Measurements from ENCODE around the gene MAPK7. TPM values are rescaled to one million over a fixed set of nuclear protein-coding genes. Genes with fewer than 3 reads are reported as not detected.
A peak's percentile ranks its signal among the peaks of the same experiment; 100 is the strongest.

Gene MAPK7
- total and polyA plus RNA-seq, 2 of the 4 experiments (the other 2 are of a cell fraction): 9.7 to 25.4 TPM

- POLR2A ChIA-PET (ENCODE audit: unreplicated experiment): interaction anchor here (0.6 kb wide), 3 partner anchors 12 to 27 kb away, joined by 4 to 7 read pairs (median 4); no protein-coding TSS in a partner anchor
- Histone ChIP-seq H3K27me3 (ENCODE audit: control insufficient read depth, insufficient read depth, low read length) (no peaks in the 10 kb centered on the region), H4K20me1 (ENCODE audit: insufficient read depth, low read length) (peaks cover 25% of the 10 kb centered on the region), H2AK5ac (ENCODE audit: low read depth, low read length) (peak overlapping the region; percentile 98), H2BK5ac (ENCODE audit: low read depth, low read length, poor library complexity, severe bottlenecking) (peak overlapping the region; percentile 70), H3K56ac (ENCODE audit: extremely low read depth, insufficient read depth, low read length) (no peak overlapping the region), H4K8ac (ENCODE audit: low read depth in 2 of 2, low read length in 2 of 2) (peak overlapping the region; percentile 29 to 63; a peak in 3 of 4 replicates), H3K36me3 (ENCODE audit: control insufficient read depth, insufficient read depth, low read length) (peaks cover 51% of the 10 kb centered on the region), H3K79me1 (ENCODE audit: low read depth in 1 of 2, low read length in 2 of 2) (peaks cover 22 to 57% of the 10 kb centered on the region in 2 experiments), H3K18ac (ENCODE audit: low read depth, low read length) (peak overlapping the region; percentile 59), H2BK20ac (ENCODE audit: low read depth, low read length) (peak overlapping the region; percentile 64), H3K27ac (ENCODE audit: insufficient read depth, low read length) (peak overlapping the region; percentile 85), H3K23ac (ENCODE audit: low read depth, low read length) (peak overlapping the region; percentile 82), H3K4me3 (ENCODE audit: insufficient read depth, low read depth, low read length) (no peak overlapping the region; the same call in 1 of the 2 replicates), H3K4me1 (ENCODE audit: control insufficient read depth, insufficient read depth, low read length) (peaks cover 47% of the 10 kb centered on the region), H3K14ac (replicated peaks; ENCODE audit: low read depth, low read length) (peak overlapping the region; percentile 71), H3K4ac (ENCODE audit: low read depth, low read length) (peak overlapping the region; percentile 92), H2BK15ac (ENCODE audit: low read depth, low read length) (peak overlapping the region; percentile 25; the same call in 2 of the 3 replicates), H3K9me1 (ENCODE audit: insufficient read depth, low read length) (peaks cover 49% of the 10 kb centered on the region), H3K4me2 (ENCODE audit: low read depth, low read length) (peak overlapping the region; percentile 72), H4K91ac (ENCODE audit: insufficient read depth, low read depth, low read length) (peak overlapping the region; percentile 85), H3K9me3 (ENCODE audit: control insufficient read depth, insufficient read depth, low read length) (no peaks in the 10 kb centered on the region), H2BK120ac (ENCODE audit: low read depth, low read length) (peak overlapping the region; percentile 78), H2AFZ (replicated peaks; ENCODE audit: low read length, poor library complexity) (peak overlapping the region; percentile 73), H3K9ac (ENCODE audit: low read depth, low read length) (peak overlapping the region; percentile 32), H2AK9ac (replicated peaks; ENCODE audit: low read depth, low read length, poor library complexity) (peak overlapping the region; percentile 88), H4K5ac (ENCODE audit: low read depth, low read length) (peak overlapping the region; percentile 74)
- no TSS peak for BruUV-seq (replicated peaks)
- CTCF ChIA-PET: interaction anchor here (0.6 kb wide), 1 partner anchor 22 kb away, joined by 4 read pairs; the partner anchor contains the start of gene B9D1
- in situ Hi-C loops (cut with MboI; ENCODE audit: low sequenced_read_pairs) (no loop called here), dilution Hi-C loops (cut with HindIII; ENCODE audit: low sequenced_read_pairs, unreplicated experiment) (no loop called here), intact Hi-C loops (cut with micrococcal nuclease) (loop anchor here (1.0 to 5.0 kb wide), 2 partner anchors 62 to 502 kb away; no protein-coding TSS in a partner anchor)
- WGBS, 2 experiments (ENCODE audit: extremely low coverage in 2 of 2, insufficient read length in 1 of 2): 7% methylated on average over 4 of the region's 16 CpGs; no CpG with 5 or more reads in 1 of the 2 experiments
- ATAC-seq (ENCODE audit: low read depth) (peak; percentile 50), DNase-seq (peak; percentile 91)
- TF ChIP-seq MXI1 (IDR thresholded peaks at IDR 0.05; ENCODE audit: borderline replicate concordance, low read depth, low read length) (peak; percentile 35; the same call in 1 of the 2 replicates), ELK1 (IDR thresholded peaks at IDR 0.05; ENCODE audit: borderline replicate concordance, low read depth, low read length) (no peak), MAZ (IDR thresholded peaks at IDR 0.05; ENCODE audit: borderline replicate concordance, low read depth, low read length) (peak; percentile 61; the same call in 1 of the 2 replicates), RFX5 (IDR thresholded peaks at IDR 0.05; ENCODE audit: low read depth, low read length) (no peak), MAFK (IDR thresholded peaks at IDR 0.05; ENCODE audit: low read depth, low read length) (no peak), NFE2L2 (IDR thresholded peaks at IDR 0.05; ENCODE audit: low read depth, low read length) (no peak), CEBPB (IDR thresholded peaks at IDR 0.05; ENCODE audit: low read depth, low read length) (no peak), RAD21 (IDR thresholded peaks at IDR 0.05; ENCODE audit: low read length) (no peak), SMC3 (IDR thresholded peaks at IDR 0.05; ENCODE audit: low read depth, low read length) (no peak), RCOR1 (IDR thresholded peaks at IDR 0.05; ENCODE audit: insufficient replicate concordance, low read length) (no peak), FOS (IDR thresholded peaks at IDR 0.05; ENCODE audit: low read depth, low read length) (no peak), BHLHE40 (IDR thresholded peaks at IDR 0.05; ENCODE audit: low read depth, low read length) (peak; percentile 49; the same call in 1 of the 2 replicates), CHD1 (IDR thresholded peaks at IDR 0.05; ENCODE audit: low read depth, low read length) (no peak), CTCF (conservative IDR thresholded peaks at IDR 0.05; ENCODE audit: low read depth, low read length) (no peak)
Measured at GRCh38 chr17:19384723-19385391, 6.6 kb downstream of the MAPK7 start.

Measured in IMR-90 (cell line).